Posterior vena cava (tissue), 2 donors: ENCODE data around the gene ANGPTL1. TPM values are rescaled to one million over a fixed set of nuclear protein-coding genes. Genes with fewer than 3 reads are reported as not detected.

Experiments
- DNase-seq: peaks from one replicate; pipeline ENCODE4 v3.0.0-alpha.2; 2020; ENCODE audit warnings: low spot score
- intact Hi-C, 2 donors: fragments of 100-400 bp; cut with DNase I; formaldehyde crosslinking; loops; one replicate each; pipeline versions ENCODE4 v1.14.1 to v1.14.2; 2022 to 2023
- total RNA-seq, 2 donors: library from RNA; stranded (reverse); fragmentation: NEBNext Ultra II Directional; extraction: Animal tissue kit (Norgen Biotek cat#: 25700); gene quantifications; one replicate each; pipeline ENCODE4 v1.2.1, GENCODE V29; 2021
- donor health status: DM: yes; HTN: yes; CAD: no.
- donor health status: DM: yes; HTN: yes; CAD: no.

ANGPTL1 gene
- total RNA-seq, 2 donors from 2014 or later = 63.8 to 280 TPM

DNA sequence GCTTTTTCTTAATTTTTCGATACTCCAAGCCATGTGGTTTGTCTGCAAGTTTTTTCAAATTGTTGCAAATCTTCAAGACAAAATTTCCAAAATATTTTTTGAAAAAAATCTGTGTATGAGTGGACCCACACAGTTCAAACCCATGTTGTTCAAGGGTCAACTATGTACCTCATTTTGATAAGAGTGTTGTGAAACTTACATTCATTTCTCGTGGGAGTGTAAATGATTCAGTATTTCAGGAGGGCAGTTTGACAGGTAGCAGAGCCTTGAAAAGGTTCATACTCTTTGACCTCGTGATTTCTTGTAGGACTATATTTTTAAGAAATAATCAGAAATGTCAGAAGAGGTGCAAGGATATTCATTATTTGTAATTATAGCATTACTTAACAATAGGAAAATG lies 68.0 kb downstream of the ANGPTL1 start:
- intact Hi-C loops = no loop called here
- no peak for DNase-seq

Other genes starting within 250 kb of the ANGPTL1 start
- gene RALGPS2, start 145.8 kb downstream of the ANGPTL1 start, total RNA-seq = 1 to 10 TPM; 7.4 to 7.9 TPM
- 10 to 100 TPM; 71.7 to 91.1 TPM for gene FAM20B, start 154.8 kb upstream of the ANGPTL1 start, total RNA-seq
- gene TOR3A, start 211.0 kb upstream of the ANGPTL1 start, total RNA-seq = 10 to 100 TPM; 13.0 to 18.3 TPM